HCT116 (cell line): ENCODE data around the gene GIT1. TPM values are rescaled to one million over a fixed set of nuclear protein-coding genes. Genes with fewer than 3 reads are reported as not detected.

Source experiments
- ATAC-seq: fragments of 200-7000 bp; cut with Tn5 transposase; 2 replicates; pipeline ENCODE4 v1.9.1; 2020; ENCODE audit warnings: mild to moderate bottlenecking, moderate library complexity
- BruUV-seq: library from RNA; stranded (reverse); fragments of 400-500 nt; replicated peaks from 2 replicates; lab custom pipeline; 2021; lab: Mats Ljungman, UMichigan
- CTCF ChIA-PET: fragments of 300-600 bp; sonication (Branson Sonifier 250); formaldehyde crosslinking; loops from one replicate; lab custom pipeline; 2021; ENCODE audit warnings: antibody characterized with exemption; lab: Charles Lee
- POLR2A ChIA-PET: fragments of 300-600, 350-600 bp; sonication (Branson Sonifier 250); formaldehyde crosslinking; loops from one replicate; lab custom pipeline; 2021; ENCODE audit warnings: antibody characterized with exemption; lab: Charles Lee
- RAD21 ChIA-PET, 2 experiments: fragments of 300-600 bp; sonication (Branson Sonifier 250); formaldehyde crosslinking; loops; one replicate each; lab custom pipeline; 2023; ENCODE audit warnings: low total read pairs in 2 of 2; ENCODE audit not compliant: uncharacterized antibody in 2 of 2, unreplicated experiment in 2 of 2, low non-redundant PET in 1 of 2; lab: Charles Lee
- DNase-seq: peaks from one replicate; pipeline ENCODE4 v3.0.0-alpha.2; 2010; ENCODE audit warnings: low read depth, low spot score
- H2AFZ ChIP-seq: fragments of 200-600 bp; shearing (Covaris generic), sonication (generic); 2 replicates; pipeline ENCODE4 v1.6.1; 2017; ENCODE audit warnings: low read depth, mixed run types, mixed read lengths, antibody characterized with exemption, low read length; ENCODE audit not compliant: poor library complexity, severe bottlenecking
- H3K27ac ChIP-seq: 2 replicates; pipeline ENCODE4 v1.5.1; 2012; ENCODE audit warnings: low read depth, low read length
- H3K27me3 ChIP-seq: fragments of 200-600 bp; sonication (generic); 2 replicates; pipeline ENCODE4 v1.6.1; 2016; ENCODE audit warnings: mixed run types, low read length, mixed read lengths; ENCODE audit not compliant: insufficient read depth
- H3K36me3 ChIP-seq, 2 experiments: fragments of 200-500 bp in 1 of 2; fragments of 200-600 bp in 1 of 2; sonication (Bioruptor generic) in 1 of 2; sonication (generic) in 1 of 2; 2 replicates each; pipeline versions ENCODE4 v1.5.1 to v1.6.1; 2014 to 2016; ENCODE audit warnings: low read length in 2 of 2, inconsistent platforms in 1 of 2, mixed read lengths in 1 of 2, mixed run types in 1 of 2; ENCODE audit not compliant: insufficient read depth in 2 of 2, control insufficient read depth in 1 of 2
- H3K4me1 ChIP-seq, 2 experiments: fragments of 200-600 bp in 1 of 2; sonication (generic) in 1 of 2; 2 replicates each; pipeline versions ENCODE4 v1.5.1 to v1.6.1; 2012 to 2017; ENCODE audit warnings: low read length in 2 of 2, inconsistent platforms in 1 of 2, mild to moderate bottlenecking in 1 of 2, mixed read lengths in 1 of 2, mixed run types in 1 of 2, moderate library complexity in 1 of 2; ENCODE audit not compliant: insufficient read depth in 2 of 2, control insufficient read depth in 1 of 2
- H3K4me2 ChIP-seq: fragments of 200-600 bp; sonication (generic); 2 replicates; pipeline ENCODE4 v1.6.1; 2017; ENCODE audit warnings: mixed run types, low read length, mixed read lengths
- H3K4me3 ChIP-seq, 2 experiments: fragments of 200-600 bp in 1 of 2; sonication (generic) in 1 of 2; replicated peaks in 1 of 2; 2 replicates each; pipeline ENCODE4 v1.5.1; 2011 to 2016; ENCODE audit warnings: low read length in 2 of 2, control low read depth in 1 of 2, low read depth in 1 of 2, mild to moderate bottlenecking in 1 of 2, mixed read lengths in 1 of 2, mixed run types in 1 of 2
- H3K79me2 ChIP-seq: fragments of 200-600 bp; sonication (generic); 2 replicates; pipeline ENCODE4 v1.6.1; 2017; ENCODE audit warnings: mild to moderate bottlenecking, mixed run types, low read length, moderate library complexity, mixed read lengths; ENCODE audit not compliant: insufficient read depth
- H3K9ac ChIP-seq: fragments of 200-600 bp; sonication (generic); 2 replicates; pipeline ENCODE4 v1.6.1; 2016; ENCODE audit warnings: low read length, mixed read lengths
- H3K9me2 ChIP-seq: fragments of 200-600 bp; sonication (generic), shearing (Covaris generic); 2 replicates; pipeline ENCODE4 v1.6.1; 2017; ENCODE audit warnings: mixed run types, mild to moderate bottlenecking, moderate library complexity; ENCODE audit not compliant: insufficient read depth
- H3K9me3 ChIP-seq, 2 experiments: fragments of 200-500 bp in 1 of 2; fragments of 200-600 bp in 1 of 2; sonication (Bioruptor generic) in 1 of 2; sonication (generic) in 1 of 2; 2 replicates each; pipeline ENCODE4 v1.6.1; 2014 to 2017; ENCODE audit warnings: low read length in 2 of 2, mixed read lengths in 2 of 2, inconsistent platforms in 1 of 2, low read depth in 1 of 2, mild to moderate bottlenecking in 1 of 2, mixed run types in 1 of 2, moderate library complexity in 1 of 2; ENCODE audit not compliant: control insufficient read depth in 1 of 2, insufficient read depth in 1 of 2
- H4K20me1 ChIP-seq: fragments of 200-600 bp; sonication (generic), shearing (Covaris generic); 2 replicates; pipeline ENCODE4 v1.6.1; 2017; ENCODE audit warnings: mixed run types, mild to moderate bottlenecking, moderate library complexity; ENCODE audit not compliant: insufficient read depth
- CEBPB ChIP-seq: IDR thresholded peaks from 2 replicates; pipeline ENCODE4 v1.6.1; 2012; ENCODE audit warnings: low read depth
- ZFX ChIP-seq: fragments of 450-650 bp; IDR thresholded peaks from 2 replicates; pipeline ENCODE4 v1.6.1; 2017
- intact Hi-C: fragments of 100-400 bp; cut with micrococcal nuclease; formaldehyde crosslinking; loops from 2 replicates; pipeline ENCODE4 v1.10.0; 2022
- total RNA-seq: library from RNA; stranded (reverse); gene quantifications from one replicate; pipeline ENCODE4 v1.2.1, GENCODE V29; 2021; ENCODE audit not compliant: unreplicated experiment
- TF ChIP-seq, protein P1 (sequence below): IDR thresholded peaks from 2 replicates; pipeline ENCODE4 v1.6.1; 2012; ENCODE audit warnings: low read depth

Gene GIT1
- total RNA-seq, 1 experiment from 2014 or later: 76.5 TPM

DNA sequence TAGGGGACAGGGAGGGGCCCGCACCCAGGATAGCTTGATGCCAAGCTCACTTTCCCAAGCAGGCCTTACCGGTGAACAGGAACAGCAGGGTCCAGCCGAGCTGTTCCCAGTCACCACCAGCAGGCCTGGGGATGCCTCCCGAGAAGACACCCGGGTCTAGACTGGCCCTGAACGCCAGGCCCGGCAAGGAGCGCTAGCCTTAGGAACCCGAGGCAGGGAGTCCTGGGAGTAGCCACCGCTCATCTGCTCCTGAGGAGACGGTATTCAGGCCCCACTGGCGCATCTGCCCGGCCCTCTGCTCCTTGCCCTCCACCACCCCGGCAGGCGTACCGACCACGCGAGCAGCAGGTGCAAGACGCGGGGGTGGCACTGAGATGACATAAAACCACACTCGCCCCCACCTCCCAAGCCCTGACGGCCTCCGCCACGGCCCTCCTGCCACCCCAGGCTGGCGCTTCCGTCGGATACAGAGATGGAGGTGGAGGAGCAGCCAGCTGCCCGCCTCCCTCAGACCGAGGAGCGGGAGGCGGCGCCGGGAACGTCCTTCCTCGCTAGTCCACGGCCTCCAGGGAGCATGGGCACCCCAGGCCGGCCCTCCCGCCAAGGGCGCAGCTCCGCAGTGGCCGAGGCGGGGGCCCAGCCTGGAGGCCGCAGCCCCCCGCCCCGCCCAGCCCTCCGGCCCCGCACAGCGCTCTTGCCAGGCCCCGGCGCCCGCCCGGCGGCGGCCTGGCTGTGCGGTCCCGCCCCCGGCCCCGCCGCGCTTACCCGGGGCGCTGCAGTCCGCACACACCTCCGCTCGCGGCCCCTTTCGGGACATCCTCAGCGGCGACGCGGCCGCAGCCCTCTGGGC, 661 bp downstream of the GIT1 start:
- H3K4me1 ChIP-seq: peaks cover 33 to 73% of the 10 kb centered on the region in 2 experiments
- H3K9ac ChIP-seq: peak overlapping the region; percentile 83
- peak; percentile 6; the same call in 1 of the 2 replicates for ATAC-seq
- peaks cover 55% of the 10 kb centered on the region for H3K79me2 ChIP-seq
- peak overlapping the region; percentile 94 for H3K27ac ChIP-seq
- H4K20me1 ChIP-seq: no peaks in the 10 kb centered on the region
- RAD21 ChIA-PET: no interaction called here
- H3K36me3 ChIP-seq: no peaks in the 10 kb centered on the region
- H3K4me3 ChIP-seq: peak overlapping the region; percentile 86 to 96
- H3K9me3 ChIP-seq: no peaks in the 10 kb centered on the region
- intact Hi-C loops: no loop called here
- no peak overlapping the region for H2AFZ ChIP-seq
- no peak for DNase-seq
- BruUV-seq: no TSS peak
- POLR2A ChIA-PET: interaction anchor here (0.6 kb wide), 1 partner anchor 412 kb away, joined by 3 read pairs; no protein-coding TSS in a partner anchor
- CTCF ChIA-PET: no interaction called here
- H3K4me2 ChIP-seq: peak overlapping the region; percentile 93
- no peaks in the 10 kb centered on the region for H3K27me3 ChIP-seq
- H3K9me2 ChIP-seq: no peaks in the 10 kb centered on the region
- TF ChIP-seq, protein P1, sequence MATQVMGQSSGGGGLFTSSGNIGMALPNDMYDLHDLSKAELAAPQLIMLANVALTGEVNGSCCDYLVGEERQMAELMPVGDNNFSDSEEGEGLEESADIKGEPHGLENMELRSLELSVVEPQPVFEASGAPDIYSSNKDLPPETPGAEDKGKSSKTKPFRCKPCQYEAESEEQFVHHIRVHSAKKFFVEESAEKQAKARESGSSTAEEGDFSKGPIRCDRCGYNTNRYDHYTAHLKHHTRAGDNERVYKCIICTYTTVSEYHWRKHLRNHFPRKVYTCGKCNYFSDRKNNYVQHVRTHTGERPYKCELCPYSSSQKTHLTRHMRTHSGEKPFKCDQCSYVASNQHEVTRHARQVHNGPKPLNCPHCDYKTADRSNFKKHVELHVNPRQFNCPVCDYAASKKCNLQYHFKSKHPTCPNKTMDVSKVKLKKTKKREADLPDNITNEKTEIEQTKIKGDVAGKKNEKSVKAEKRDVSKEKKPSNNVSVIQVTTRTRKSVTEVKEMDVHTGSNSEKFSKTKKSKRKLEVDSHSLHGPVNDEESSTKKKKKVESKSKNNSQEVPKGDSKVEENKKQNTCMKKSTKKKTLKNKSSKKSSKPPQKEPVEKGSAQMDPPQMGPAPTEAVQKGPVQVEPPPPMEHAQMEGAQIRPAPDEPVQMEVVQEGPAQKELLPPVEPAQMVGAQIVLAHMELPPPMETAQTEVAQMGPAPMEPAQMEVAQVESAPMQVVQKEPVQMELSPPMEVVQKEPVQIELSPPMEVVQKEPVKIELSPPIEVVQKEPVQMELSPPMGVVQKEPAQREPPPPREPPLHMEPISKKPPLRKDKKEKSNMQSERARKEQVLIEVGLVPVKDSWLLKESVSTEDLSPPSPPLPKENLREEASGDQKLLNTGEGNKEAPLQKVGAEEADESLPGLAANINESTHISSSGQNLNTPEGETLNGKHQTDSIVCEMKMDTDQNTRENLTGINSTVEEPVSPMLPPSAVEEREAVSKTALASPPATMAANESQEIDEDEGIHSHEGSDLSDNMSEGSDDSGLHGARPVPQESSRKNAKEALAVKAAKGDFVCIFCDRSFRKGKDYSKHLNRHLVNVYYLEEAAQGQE: no peak
- TF ChIP-seq ZFX (peak; percentile 71), CEBPB (no peak)
